Progenitor cell of endocrine pancreas (in vitro differentiated cells): Measurements from ENCODE around the gene ENTHD1. TPM values are rescaled to one million over a fixed set of nuclear protein-coding genes. Genes with fewer than 3 reads are reported as not detected.

Experiments used
- DNase-seq: peaks from one replicate; pipeline ENCODE4 v3.0.0; 2021; ENCODE audit warnings: low spot score; ENCODE audit not compliant: unreplicated experiment
- H3K27ac Mint-ChIP-seq: 2 replicates; pipeline ENCODE4 v1.8.0; 2021; ENCODE audit warnings: mild to moderate bottlenecking, moderate library complexity, mixed read lengths
- H3K27me3 Mint-ChIP-seq: 2 replicates; pipeline ENCODE4 v1.8.0; 2021; ENCODE audit warnings: mixed read lengths
- H3K36me3 Mint-ChIP-seq: 2 replicates; pipeline ENCODE4 v1.8.0; 2022; ENCODE audit warnings: mixed read lengths; ENCODE audit not compliant: insufficient read depth
- H3K4me1 Mint-ChIP-seq: 2 replicates; pipeline ENCODE4 v1.8.0; 2021; ENCODE audit warnings: low read depth, mixed read lengths
- H3K4me3 Mint-ChIP-seq: 2 replicates; pipeline ENCODE4 v1.8.0; 2021; ENCODE audit warnings: low read depth, mild to moderate bottlenecking, moderate library complexity, mixed read lengths
- H3K9me3 Mint-ChIP-seq: 2 replicates; pipeline ENCODE4 v1.8.0; 2021; ENCODE audit warnings: low read depth, mixed read lengths
- CTCF ChIP-seq: fragments of 200-600 bp; sonication (generic); IDR thresholded peaks from one replicate; pipeline ENCODE4 v1.5.0; 2021; ENCODE audit warnings: antibody characterized with exemption, mild to moderate bottlenecking; ENCODE audit not compliant: unreplicated experiment
- total RNA-seq: library from RNA; stranded (reverse); gene quantifications from 2 replicates; pipeline ENCODE4 v1.2.1, GENCODE V29; 2021

ENTHD1 gene
- total RNA-seq, 1 donor from 2014 or later, result not detected

DNA sequence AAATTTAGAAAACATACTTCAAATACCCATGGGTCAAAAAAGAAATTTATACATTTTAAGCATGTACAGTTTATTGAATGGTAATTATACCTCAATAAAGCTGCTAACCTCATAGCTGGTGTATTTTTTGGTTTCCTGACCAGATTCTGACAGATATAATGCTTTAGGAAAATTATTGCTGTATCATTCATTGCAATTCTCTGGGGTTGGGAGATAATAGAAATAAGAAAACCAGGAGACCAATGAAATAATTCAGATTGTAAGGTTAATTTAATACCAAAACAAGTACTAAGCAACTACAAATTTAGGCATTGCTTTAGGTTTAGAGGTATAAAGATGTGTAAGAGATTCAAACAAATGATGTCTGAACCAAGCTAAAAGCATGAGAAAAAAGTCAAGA, 120.1 kb downstream of the ENTHD1 start:
- peaks cover 4% of the 10 kb centered on the region for H3K4me1 Mint-ChIP-seq
- no peak for TF ChIP-seq CTCF
- peaks cover 9% of the 10 kb centered on the region for H3K27me3 Mint-ChIP-seq
- no peaks in the 10 kb centered on the region for H3K36me3 Mint-ChIP-seq
- no peaks in the 10 kb centered on the region for H3K9me3 Mint-ChIP-seq
- H3K27ac Mint-ChIP-seq, result no peak overlapping the region
- H3K4me3 Mint-ChIP-seq, result no peak overlapping the region
- no peak for DNase-seq

- Mint-ChIP-seq H3K4me1 (peaks cover 4% of the 10 kb centered on the region), H3K27ac (no peak overlapping the region), H3K4me3 (no peak overlapping the region), H3K36me3 (no peaks in the 10 kb centered on the region), H3K27me3 (peaks cover 19% of the 10 kb centered on the region), H3K9me3 (no peaks in the 10 kb centered on the region)
- DNase-seq, result no peak
- no peak for TF ChIP-seq CTCF
Measured at GRCh38 chr22:39771486-39771885, 122.1 kb downstream of the ENTHD1 start.

DNA sequence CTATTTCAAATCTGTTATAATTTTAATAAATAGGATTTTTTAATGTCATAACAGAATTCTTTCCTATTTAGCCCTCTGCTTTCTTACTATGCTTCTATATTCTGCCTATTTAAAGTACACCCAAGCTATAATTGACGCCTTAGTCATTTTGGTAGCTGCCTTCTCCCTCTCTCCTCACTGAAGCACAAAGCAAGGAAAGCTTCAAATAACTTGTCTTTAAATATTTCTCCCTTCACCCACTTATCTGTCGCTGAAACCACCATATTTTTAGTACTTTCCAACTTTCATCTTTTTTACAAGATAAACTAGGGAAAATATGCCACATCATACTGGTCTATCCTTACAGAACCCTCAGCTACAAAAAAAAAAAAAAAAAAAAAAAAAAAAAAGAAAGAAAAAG, 127.9 kb downstream of the ENTHD1 start:
- no peak overlapping the region for H3K4me3 Mint-ChIP-seq
- DNase-seq, result no peak
- H3K36me3 Mint-ChIP-seq, result no peaks in the 10 kb centered on the region
- H3K4me1 Mint-ChIP-seq, result no peaks in the 10 kb centered on the region
- no peak for TF ChIP-seq CTCF
- H3K27me3 Mint-ChIP-seq, result peaks cover 26% of the 10 kb centered on the region
- H3K9me3 Mint-ChIP-seq, result no peaks in the 10 kb centered on the region
- no peak overlapping the region for H3K27ac Mint-ChIP-seq

GRCh38 chr22:39765046-39765445, 128.5 kb downstream of the ENTHD1 start:
- no peak for DNase-seq
- no peak for TF ChIP-seq CTCF
- Mint-ChIP-seq H3K27me3 (peaks cover 29% of the 10 kb centered on the region), H3K4me1 (no peaks in the 10 kb centered on the region), H3K4me3 (no peak overlapping the region), H3K9me3 (no peaks in the 10 kb centered on the region), H3K27ac (no peak overlapping the region), H3K36me3 (no peaks in the 10 kb centered on the region)

DNA sequence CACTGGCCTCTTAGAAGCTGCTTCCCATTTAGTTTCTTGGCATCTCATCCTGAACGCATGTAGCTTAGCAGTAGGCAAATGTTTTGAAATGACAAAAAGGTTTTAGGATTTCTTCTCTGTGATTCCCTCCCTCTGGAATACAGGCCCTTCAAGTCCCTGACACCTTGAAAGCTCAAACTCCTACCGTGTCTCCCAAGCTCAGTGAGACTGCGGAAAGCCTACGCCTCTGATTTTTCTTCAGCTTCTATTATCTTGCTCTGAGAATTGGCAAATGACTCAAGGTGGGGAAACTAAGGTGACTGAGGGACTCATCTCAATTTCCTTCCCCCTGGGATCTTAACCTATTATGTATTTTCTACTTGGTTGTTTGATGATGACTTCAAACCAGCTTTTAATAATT, 130.3 kb downstream of the ENTHD1 start:
- DNase-seq, result no peak
- TF ChIP-seq CTCF, result no peak
- H3K9me3 Mint-ChIP-seq, result no peaks in the 10 kb centered on the region
- peaks cover 24% of the 10 kb centered on the region for H3K27me3 Mint-ChIP-seq
- H3K4me3 Mint-ChIP-seq, result no peak overlapping the region
- H3K4me1 Mint-ChIP-seq, result no peaks in the 10 kb centered on the region
- no peaks in the 10 kb centered on the region for H3K36me3 Mint-ChIP-seq
- H3K27ac Mint-ChIP-seq, result no peak overlapping the region

- Mint-ChIP-seq H3K4me1 (no peaks in the 10 kb centered on the region), H3K4me3 (no peak overlapping the region), H3K9me3 (no peaks in the 10 kb centered on the region), H3K27ac (no peak overlapping the region), H3K27me3 (peaks cover 24% of the 10 kb centered on the region), H3K36me3 (no peaks in the 10 kb centered on the region)
- no peak for TF ChIP-seq CTCF
- no peak for DNase-seq
Measured at GRCh38 chr22:39750759-39751158, 142.8 kb downstream of the ENTHD1 start.
